ENCODE data around the gene ZDHHC8.

DNA sequence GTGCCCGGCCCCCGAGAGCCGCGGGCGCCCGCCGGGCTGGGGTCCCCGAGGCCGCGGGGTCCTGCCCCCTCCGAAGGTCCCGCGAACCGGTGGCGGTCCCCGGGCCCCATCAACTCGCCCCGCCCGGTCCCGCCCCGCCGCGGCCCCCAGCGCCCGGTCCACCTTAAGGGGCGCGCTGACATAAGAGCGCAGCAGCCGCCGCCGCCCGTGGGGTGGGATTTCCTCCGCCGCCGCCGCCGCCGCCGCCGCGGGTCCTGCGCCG is at the start of gene ZDHHC8:
- TF ChIP-seq, protein P1, sequence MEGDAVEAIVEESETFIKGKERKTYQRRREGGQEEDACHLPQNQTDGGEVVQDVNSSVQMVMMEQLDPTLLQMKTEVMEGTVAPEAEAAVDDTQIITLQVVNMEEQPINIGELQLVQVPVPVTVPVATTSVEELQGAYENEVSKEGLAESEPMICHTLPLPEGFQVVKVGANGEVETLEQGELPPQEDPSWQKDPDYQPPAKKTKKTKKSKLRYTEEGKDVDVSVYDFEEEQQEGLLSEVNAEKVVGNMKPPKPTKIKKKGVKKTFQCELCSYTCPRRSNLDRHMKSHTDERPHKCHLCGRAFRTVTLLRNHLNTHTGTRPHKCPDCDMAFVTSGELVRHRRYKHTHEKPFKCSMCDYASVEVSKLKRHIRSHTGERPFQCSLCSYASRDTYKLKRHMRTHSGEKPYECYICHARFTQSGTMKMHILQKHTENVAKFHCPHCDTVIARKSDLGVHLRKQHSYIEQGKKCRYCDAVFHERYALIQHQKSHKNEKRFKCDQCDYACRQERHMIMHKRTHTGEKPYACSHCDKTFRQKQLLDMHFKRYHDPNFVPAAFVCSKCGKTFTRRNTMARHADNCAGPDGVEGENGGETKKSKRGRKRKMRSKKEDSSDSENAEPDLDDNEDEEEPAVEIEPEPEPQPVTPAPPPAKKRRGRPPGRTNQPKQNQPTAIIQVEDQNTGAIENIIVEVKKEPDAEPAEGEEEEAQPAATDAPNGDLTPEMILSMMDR (IDR thresholded peaks at IDR 0.05), result no peak
- no peak for TF ChIP-seq POLR2A (IDR thresholded peaks at IDR 0.05)
